ENCODE results near the gene FAM25G.

FAM25G gene

DNA sequence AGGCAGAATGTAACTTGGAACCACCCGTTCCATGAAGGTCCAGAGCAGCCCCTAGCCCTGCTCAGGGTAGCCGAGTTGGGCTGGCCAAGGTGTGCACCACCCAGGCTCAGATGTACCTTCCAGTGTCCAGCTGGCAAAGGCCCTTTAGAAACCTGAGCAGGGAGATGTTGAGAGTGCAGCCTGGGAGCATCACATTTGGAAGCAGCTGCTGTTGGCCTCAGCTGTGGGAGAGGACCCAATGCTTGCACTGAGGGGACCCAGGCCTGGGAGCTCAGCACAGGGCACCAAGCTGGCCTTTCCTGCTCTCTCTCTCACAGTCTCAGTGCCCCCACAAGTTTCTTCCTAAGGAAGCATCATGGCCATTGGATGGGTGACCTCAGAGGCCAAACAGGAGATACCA, 41.1 kb downstream of the FAM25G start:
- TF ChIP-seq, protein P1, sequence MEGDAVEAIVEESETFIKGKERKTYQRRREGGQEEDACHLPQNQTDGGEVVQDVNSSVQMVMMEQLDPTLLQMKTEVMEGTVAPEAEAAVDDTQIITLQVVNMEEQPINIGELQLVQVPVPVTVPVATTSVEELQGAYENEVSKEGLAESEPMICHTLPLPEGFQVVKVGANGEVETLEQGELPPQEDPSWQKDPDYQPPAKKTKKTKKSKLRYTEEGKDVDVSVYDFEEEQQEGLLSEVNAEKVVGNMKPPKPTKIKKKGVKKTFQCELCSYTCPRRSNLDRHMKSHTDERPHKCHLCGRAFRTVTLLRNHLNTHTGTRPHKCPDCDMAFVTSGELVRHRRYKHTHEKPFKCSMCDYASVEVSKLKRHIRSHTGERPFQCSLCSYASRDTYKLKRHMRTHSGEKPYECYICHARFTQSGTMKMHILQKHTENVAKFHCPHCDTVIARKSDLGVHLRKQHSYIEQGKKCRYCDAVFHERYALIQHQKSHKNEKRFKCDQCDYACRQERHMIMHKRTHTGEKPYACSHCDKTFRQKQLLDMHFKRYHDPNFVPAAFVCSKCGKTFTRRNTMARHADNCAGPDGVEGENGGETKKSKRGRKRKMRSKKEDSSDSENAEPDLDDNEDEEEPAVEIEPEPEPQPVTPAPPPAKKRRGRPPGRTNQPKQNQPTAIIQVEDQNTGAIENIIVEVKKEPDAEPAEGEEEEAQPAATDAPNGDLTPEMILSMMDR (IDR thresholded peaks at IDR 0.05; ENCODE audit: borderline replicate concordance, insufficient read depth, low read depth, low read length): no peak
- no peak overlapping the region for H3K4me3 ChIP-seq (ENCODE audit: low read depth, low read length)

DNA sequence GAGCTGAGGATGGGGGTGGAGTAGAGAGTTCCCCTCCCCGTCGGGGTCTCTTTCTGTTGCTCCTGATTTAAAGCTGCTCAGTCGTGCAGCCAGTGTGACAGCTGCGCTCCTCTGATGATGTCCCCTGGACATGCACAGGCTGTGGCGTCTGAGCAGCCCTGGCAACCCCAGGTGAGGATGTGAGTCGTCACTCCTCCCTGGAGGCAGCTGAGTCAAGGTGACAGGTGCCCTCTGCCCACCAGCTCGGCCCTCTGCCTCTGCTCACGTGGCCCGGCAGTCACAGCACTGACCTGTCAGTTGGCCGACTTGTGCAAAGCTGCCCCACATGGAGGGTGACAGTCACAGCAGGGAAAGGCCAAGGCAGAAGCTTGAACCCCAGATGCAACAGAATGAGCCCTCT, 41.5 kb downstream of the FAM25G start:
- no peak overlapping the region for H3K4me3 ChIP-seq (ENCODE audit: low read depth, low read length)
- TF ChIP-seq, protein P1 (IDR thresholded peaks at IDR 0.05; ENCODE audit: borderline replicate concordance, insufficient read depth, low read depth, low read length): no peak

DNA sequence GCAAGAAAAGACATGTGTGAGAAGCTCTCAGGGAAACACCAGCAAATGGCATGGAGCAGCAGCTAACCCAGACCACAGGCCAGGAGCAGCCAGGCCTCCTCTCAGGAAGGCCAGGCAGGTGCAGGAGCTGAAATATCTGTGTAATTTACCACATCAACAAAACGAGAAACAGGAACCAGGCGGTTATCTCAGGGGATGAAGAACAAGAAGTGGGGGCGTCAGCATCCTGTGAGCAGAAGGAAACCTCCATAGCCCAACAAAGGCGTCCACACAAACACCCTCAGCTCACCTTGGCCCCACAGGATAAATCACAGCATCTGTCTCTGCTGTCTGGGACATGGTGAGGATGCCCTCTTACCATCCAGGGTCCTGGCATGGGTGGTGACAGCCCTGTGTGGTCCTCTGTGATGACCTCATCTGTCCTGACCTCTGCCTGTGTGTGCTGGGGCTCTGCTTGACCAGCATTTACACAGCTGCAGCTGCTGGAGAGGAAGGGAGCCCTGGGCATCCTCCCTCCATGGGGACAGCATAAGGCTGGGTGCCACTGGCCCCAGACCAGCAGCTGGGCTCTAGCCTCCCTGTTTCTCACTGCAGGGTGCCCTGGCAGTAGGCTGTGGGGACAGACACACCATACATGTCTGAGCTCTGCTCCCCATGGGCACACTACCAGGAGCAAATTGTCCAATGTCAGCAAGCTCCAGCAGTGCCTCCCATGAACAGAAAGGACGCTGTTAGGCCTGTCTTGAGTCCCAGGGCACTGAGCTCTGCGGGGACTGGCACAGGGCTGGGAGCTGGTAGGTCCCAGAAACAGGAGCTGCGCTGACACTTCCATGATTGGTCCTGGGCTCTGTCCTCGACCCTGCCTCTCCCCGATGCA, 42.2 kb downstream of the FAM25G start:
- no peak overlapping the region for H3K4me3 ChIP-seq (ENCODE audit: low read depth, low read length)
- TF ChIP-seq, protein P1 (IDR thresholded peaks at IDR 0.05; ENCODE audit: borderline replicate concordance, insufficient read depth, low read depth, low read length): no peak

DNA sequence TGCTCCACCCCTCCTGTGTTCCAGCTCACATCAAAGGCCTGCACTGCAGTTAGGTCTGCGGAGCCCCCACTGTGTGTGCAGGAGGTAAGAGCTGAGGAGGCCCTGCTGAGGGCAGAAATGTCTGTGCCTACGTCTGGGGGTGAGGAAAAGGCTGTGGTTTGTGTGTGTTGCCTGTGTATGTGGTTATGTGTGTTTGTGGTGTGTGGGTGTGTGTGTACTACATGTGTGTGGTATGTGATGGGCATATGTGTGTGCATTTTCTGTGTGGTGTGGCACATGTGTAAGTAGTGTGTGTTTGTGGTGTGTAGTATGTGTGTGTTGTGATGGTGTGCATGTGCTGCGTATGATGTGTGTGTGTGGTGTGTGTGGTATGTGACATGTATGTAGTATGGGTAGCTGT, 43.8 kb downstream of the FAM25G start:
- TF ChIP-seq, protein P1 (IDR thresholded peaks at IDR 0.05; ENCODE audit: borderline replicate concordance, insufficient read depth, low read depth, low read length): no peak

DNA sequence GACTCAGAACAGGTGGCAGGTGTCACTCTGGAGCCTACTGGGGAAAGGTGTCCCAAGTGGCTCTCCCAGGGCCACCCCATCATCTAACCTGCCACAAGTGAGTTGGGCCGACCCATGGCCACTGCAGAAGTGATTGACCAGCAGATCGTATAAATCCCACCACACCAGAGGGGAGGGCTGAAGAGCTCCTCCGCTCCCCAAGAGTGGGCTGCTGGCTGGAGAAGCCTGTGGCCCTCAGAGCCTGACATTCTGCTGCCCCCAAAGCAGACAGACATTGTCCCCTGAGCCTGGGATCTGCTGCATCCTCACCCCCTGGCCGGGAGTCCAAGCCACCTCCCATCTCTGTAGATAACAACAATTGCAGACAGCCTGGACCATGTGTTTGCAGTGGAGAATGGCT, 44.3 kb downstream of the FAM25G start:
- TF ChIP-seq, protein P1 (IDR thresholded peaks at IDR 0.05; ENCODE audit: borderline replicate concordance, insufficient read depth, low read depth, low read length): no peak
- no peak overlapping the region for H3K4me3 ChIP-seq (ENCODE audit: low read depth, low read length)

More for the DNA sequence above, 43.8 kb downstream of the FAM25G start:
- H3K4me3 ChIP-seq (ENCODE audit: low read depth, low read length): no peak overlapping the region

DNA sequence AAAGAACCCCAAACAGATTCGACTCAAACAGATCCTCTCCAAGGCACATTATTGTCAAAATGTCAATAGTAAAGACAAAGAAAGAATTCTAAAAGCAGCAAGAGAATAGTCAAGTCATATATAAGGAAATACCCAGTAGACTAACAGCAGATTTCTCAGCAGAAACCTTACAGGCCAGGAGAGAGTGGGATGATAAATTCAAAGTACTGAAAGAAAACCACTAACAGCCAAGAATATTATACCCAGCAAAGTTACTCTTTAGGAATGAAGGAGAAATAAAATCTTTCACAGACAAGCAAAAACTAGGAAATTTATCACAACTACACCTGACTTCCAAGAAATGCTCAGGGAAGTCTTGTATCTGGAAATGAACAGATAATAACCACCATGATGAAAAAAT, 45.8 kb downstream of the FAM25G start:
- TF ChIP-seq, protein P1 (IDR thresholded peaks at IDR 0.05; ENCODE audit: borderline replicate concordance, insufficient read depth, low read depth, low read length): no peak
- no peak overlapping the region for H3K4me3 ChIP-seq (ENCODE audit: low read depth, low read length)

DNA sequence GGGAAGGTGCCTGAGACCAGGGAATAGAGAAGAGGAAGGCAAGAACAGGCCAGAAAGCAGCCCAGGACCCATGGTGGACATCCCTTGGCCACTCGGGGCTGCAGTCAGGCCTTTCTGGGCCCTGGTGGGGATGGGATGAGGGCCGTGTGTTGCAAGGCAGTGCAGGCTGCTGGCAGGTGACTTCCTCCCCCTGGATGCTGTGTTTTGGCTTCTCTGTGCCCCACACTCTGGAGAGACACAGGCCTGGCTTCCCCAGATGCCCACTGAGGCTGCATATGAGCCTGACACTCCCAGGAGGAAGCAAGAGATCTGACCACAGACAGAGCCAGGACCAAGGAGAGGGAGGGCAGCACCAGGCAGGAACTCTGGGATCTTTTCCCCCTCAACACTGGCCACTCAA, 47.5 kb downstream of the FAM25G start:
- TF ChIP-seq, protein P1 (IDR thresholded peaks at IDR 0.05; ENCODE audit: borderline replicate concordance, insufficient read depth, low read depth, low read length): no peak

More for the DNA sequence above, 47.5 kb downstream of the FAM25G start:
- no peak overlapping the region for H3K4me3 ChIP-seq (ENCODE audit: low read depth, low read length)
